ENCODE results near the gene PILRA. TPM values are rescaled to one million over a fixed set of nuclear protein-coding genes. Genes with fewer than 3 reads are reported as not detected.
"Not testable (repeated sequence)": the region's sequence is repeated elsewhere in the genome, so short reads cannot be mapped to it uniquely, and the experiment has no call there.

PILRA gene
- total and polyA plus RNA-seq, 2 experiments from 2014 or later, result 0.38 to 5.3 TPM

DNA sequence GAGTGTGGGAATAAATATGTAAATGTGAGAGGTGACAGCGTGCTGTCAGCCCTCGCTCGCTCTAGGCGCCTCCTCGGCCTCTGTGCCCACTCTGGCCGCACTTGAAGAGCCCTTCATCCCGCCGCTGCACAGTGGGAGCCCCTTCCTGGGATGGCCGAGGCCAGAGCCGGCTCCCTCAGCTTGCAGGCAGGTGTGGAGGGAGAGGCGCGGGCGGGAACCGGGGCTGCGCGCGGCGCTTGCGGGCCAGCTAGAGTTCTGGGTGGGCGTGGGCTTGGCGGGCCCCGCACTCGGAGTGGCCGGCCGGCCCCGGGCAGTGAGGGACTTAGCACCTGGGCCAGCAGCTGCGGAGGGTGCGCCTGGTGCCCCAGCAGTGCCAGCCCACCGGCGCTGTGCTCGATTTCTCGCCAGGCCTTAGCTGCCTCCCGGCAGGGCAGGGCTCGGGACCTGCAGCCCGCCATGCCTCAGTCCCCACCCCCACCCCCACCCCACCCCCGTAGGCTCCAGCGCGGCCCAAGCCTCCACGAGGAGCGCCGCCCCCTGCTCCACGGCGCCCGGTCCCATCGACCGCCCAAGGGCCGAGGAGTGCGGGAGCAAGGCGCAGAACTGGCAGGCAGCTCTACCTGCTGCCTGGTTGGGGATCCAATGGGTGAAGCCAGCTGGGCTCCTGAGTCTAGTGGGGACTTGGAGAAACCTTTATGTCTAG lies 8.4 kb downstream of the PILRA start:
- H3K79me2 ChIP-seq (replicated peaks; ENCODE audit: insufficient read depth); H3F3A ChIP-seq (replicated peaks; ENCODE audit: low read depth); H3K4me1 ChIP-seq (ENCODE audit: insufficient read depth); H3K36me3 ChIP-seq (ENCODE audit: insufficient read depth); H3K9me2 ChIP-seq (ENCODE audit: insufficient read depth); H3K27me3 Mint-ChIP-seq (ENCODE audit: insufficient read depth, low read depth, poor library complexity); H4K20me1 ChIP-seq (replicated peaks; ENCODE audit: insufficient read depth); H3K27ac Mint-ChIP-seq; H3K9me3 Mint-ChIP-seq; H3K4me3 Mint-ChIP-seq; H3K4me1 Mint-ChIP-seq; H3K27ac ChIP-seq (ENCODE audit: low read depth); H3K36me3 Mint-ChIP-seq (ENCODE audit: low read depth): not testable (repeated sequence)
- H3K27me3 ChIP-seq (ENCODE audit: insufficient read depth), result peaks cover 12% of the 10 kb centered on the region; the same call in 1 of the 2 replicates
- DNase-seq (ENCODE audit: low spot score) (peak; percentile 58), ATAC-seq (peak; percentile 78)
- 0 out of 2 replicates have a peak, but pooled peaks have one; percentile 27 for TF ChIP-seq POLR2AphosphoS5 (IDR thresholded peaks at IDR 0.05; ENCODE audit: low read depth)
- peak overlapping the region; percentile 77 for H3K4me2 ChIP-seq
- H2AFZ ChIP-seq, result peak overlapping the region; percentile 28; the same call in 1 of the 2 replicates
- H3K4me3 ChIP-seq, result peak overlapping the region; percentile 60

DNA sequence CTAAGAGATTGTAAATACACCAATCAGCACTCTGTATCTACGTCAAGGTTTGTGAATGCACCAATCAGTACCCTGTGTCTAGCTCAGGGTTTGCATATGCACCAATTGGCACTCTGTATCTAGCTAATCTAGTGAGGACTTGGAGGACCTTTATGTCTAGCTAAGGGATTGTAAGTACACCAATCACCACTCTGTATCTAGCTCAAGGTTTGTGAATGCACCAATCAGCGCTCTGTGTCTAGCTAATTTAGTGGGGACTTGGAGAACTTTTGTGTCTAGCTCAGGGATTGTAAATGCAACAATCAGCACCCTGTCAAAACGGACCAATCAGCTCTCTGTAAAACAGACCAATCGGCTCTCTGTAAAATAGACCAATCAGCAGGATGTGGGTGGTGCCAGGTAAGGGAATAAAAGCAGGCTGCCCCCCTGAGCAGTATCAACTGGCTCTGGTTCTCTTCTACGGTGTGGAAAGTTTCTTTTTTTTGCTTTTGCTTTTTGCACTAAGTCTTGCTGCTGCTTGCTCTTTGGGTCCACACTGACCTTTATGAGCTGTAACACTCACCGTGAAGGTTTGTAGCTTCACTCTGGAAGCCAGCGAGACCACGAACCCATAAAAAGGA lies 9.1 kb downstream of the PILRA start:
- H3K4me2 ChIP-seq, result not testable (repeated sequence)

DNA sequence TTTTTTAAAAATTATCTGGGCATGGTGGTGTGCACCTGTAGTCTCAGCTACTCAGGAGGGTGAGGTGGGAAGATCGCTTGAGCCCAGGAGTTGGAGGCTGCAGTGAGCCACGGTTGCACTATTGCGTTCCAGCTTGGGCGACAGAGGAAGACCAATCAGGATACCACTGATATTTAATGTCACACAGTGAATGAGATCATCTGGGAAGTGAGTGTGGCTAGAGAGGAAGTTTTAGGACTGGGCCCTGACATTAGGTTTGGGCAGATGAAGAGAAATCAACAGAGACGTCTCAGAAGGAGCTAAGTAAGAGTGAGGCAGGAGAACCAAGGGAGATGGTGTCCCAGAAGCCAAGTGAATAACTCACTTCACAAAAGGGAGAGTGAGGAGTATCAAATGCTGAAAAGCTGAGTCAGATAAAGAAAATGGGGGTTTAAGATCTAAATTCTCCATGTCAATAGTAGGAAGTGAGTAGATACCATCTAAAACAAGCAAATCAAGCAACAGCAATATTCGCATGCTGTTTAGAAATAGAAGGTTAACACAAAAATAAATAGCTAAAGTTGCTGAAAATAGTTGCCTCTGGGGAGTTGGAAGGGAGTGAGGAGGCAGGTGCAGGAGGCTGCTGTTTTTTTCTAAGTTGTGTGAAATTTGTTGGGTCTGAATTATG lies 11.5 kb downstream of the PILRA start:
- H3K27ac Mint-ChIP-seq, result no peak overlapping the region
- Histone ChIP-seq H3F3A (replicated peaks; ENCODE audit: low read depth) (no peaks in the 10 kb centered on the region), H3K27ac (ENCODE audit: low read depth) (no peak overlapping the region), H3K27me3 (ENCODE audit: insufficient read depth) (peaks cover 12% of the 10 kb centered on the region; the same call in 1 of the 2 replicates), H3K4me3 (no peak overlapping the region), H3K36me3 (ENCODE audit: insufficient read depth) (no peaks in the 10 kb centered on the region), H3K79me2 (replicated peaks; ENCODE audit: insufficient read depth) (no peaks in the 10 kb centered on the region), H3K4me1 (ENCODE audit: insufficient read depth) (no peaks in the 10 kb centered on the region), H3K9me2 (ENCODE audit: insufficient read depth) (0 out of 2 replicates have a peak, but pooled peaks cover 4% of the 10 kb centered on the region), H4K20me1 (replicated peaks; ENCODE audit: insufficient read depth) (no peaks in the 10 kb centered on the region), H2AFZ (peak overlapping the region; percentile 47; the same call in 1 of the 2 replicates), H3K4me2 (no peak overlapping the region)
- no peaks in the 10 kb centered on the region; the same call in 2 of the 3 replicates for H3K9me3 Mint-ChIP-seq
- ATAC-seq (no peak), DNase-seq (ENCODE audit: low spot score) (no peak)
- peaks cover 2% of the 10 kb centered on the region; the same call in 2 of the 3 replicates for H3K4me1 Mint-ChIP-seq
- H3K27me3 Mint-ChIP-seq (ENCODE audit: insufficient read depth, low read depth, poor library complexity), result peaks cover 12% of the 10 kb centered on the region
- no peak overlapping the region for H3K4me3 Mint-ChIP-seq
- no peaks in the 10 kb centered on the region; the same call in 2 of the 3 replicates for H3K36me3 Mint-ChIP-seq (ENCODE audit: low read depth)
- TF ChIP-seq JUNB (IDR thresholded peaks at IDR 0.05; ENCODE audit: unreplicated experiment) (no peak), ZNF114 (CRISPR knock-in tag; IDR thresholded peaks at IDR 0.05) (no peak), POLR2AphosphoS5 (IDR thresholded peaks at IDR 0.05; ENCODE audit: low read depth) (no peak), EZH2 (IDR thresholded peaks at IDR 0.05; ENCODE audit: low read depth, unreplicated experiment) (no peak), EZH2phosphoT487 (IDR thresholded peaks at IDR 0.05; ENCODE audit: unreplicated experiment) (no peak), ZNF331 (CRISPR knock-in tag; IDR thresholded peaks at IDR 0.05; ENCODE audit: low read depth) (no peak), NANOG (IDR thresholded peaks at IDR 0.05; ENCODE audit: borderline replicate concordance) (no peak)
- TF ChIP-seq, protein P1, sequence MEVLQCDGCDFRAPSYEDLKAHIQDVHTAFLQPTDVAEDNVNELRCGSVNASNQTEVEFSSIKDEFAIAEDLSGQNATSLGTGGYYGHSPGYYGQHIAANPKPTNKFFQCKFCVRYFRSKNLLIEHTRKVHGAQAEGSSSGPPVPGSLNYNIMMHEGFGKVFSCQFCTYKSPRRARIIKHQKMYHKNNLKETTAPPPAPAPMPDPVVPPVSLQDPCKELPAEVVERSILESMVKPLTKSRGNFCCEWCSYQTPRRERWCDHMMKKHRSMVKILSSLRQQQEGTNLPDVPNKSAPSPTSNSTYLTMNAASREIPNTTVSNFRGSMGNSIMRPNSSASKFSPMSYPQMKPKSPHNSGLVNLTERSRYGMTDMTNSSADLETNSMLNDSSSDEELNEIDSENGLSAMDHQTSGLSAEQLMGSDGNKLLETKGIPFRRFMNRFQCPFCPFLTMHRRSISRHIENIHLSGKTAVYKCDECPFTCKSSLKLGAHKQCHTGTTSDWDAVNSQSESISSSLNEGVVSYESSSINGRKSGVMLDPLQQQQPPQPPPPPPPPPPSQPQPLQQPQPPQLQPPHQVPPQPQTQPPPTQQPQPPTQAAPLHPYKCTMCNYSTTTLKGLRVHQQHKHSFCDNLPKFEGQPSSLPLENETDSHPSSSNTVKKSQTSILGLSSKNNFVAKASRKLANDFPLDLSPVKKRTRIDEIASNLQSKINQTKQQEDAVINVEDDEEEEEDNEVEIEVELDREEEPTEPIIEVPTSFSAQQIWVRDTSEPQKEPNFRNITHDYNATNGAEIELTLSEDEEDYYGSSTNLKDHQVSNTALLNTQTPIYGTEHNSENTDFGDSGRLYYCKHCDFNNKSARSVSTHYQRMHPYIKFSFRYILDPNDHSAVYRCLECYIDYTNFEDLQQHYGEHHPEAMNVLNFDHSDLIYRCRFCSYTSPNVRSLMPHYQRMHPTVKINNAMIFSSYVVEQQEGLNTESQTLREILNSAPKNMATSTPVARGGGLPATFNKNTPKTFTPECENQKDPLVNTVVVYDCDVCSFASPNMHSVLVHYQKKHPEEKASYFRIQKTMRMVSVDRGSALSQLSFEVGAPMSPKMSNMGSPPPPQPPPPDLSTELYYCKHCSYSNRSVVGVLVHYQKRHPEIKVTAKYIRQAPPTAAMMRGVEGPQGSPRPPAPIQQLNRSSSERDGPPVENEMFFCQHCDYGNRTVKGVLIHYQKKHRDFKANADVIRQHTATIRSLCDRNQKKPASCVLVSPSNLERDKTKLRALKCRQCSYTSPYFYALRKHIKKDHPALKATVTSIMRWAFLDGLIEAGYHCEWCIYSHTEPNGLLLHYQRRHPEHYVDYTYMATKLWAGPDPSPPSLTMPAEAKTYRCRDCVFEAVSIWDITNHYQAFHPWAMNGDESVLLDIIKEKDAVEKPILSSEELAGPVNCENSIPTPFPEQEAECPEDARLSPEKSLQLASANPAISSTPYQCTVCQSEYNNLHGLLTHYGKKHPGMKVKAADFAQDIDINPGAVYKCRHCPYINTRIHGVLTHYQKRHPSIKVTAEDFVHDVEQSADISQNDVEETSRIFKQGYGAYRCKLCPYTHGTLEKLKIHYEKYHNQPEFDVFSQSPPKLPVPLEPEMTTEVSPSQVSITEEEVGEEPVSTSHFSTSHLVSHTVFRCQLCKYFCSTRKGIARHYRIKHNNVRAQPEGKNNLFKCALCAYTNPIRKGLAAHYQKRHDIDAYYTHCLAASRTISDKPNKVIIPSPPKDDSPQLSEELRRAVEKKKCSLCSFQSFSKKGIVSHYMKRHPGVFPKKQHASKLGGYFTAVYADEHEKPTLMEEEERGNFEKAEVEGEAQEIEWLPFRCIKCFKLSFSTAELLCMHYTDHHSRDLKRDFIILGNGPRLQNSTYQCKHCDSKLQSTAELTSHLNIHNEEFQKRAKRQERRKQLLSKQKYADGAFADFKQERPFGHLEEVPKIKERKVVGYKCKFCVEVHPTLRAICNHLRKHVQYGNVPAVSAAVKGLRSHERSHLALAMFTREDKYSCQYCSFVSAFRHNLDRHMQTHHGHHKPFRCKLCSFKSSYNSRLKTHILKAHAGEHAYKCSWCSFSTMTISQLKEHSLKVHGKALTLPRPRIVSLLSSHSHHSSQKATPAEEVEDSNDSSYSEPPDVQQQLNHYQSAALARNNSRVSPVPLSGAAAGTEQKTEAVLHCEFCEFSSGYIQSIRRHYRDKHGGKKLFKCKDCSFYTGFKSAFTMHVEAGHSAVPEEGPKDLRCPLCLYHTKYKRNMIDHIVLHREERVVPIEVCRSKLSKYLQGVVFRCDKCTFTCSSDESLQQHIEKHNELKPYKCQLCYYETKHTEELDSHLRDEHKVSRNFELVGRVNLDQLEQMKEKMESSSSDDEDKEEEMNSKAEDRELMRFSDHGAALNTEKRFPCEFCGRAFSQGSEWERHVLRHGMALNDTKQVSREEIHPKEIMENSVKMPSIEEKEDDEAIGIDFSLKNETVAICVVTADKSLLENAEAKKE (CRISPR knock-in tag; IDR thresholded peaks at IDR 0.05), result no peak

More for the DNA sequence above, 9.1 kb downstream of the PILRA start:
- Histone ChIP-seq H3K4me3 (peak overlapping the region; percentile 60; the same call in 1 of the 2 replicates), H3K27me3 (ENCODE audit: insufficient read depth) (peaks cover 12% of the 10 kb centered on the region; the same call in 1 of the 2 replicates)
- not testable (repeated sequence) for H3K27ac ChIP-seq (ENCODE audit: low read depth); H3K9me2 ChIP-seq (ENCODE audit: insufficient read depth); H3K79me2 ChIP-seq (replicated peaks; ENCODE audit: insufficient read depth); H3K27ac Mint-ChIP-seq; H3K36me3 Mint-ChIP-seq (ENCODE audit: low read depth); H3K4me1 ChIP-seq (ENCODE audit: insufficient read depth); H3K36me3 ChIP-seq (ENCODE audit: insufficient read depth); H4K20me1 ChIP-seq (replicated peaks; ENCODE audit: insufficient read depth); H3F3A ChIP-seq (replicated peaks; ENCODE audit: low read depth); H3K4me3 Mint-ChIP-seq; H3K4me1 Mint-ChIP-seq; H3K9me3 Mint-ChIP-seq; H3K27me3 Mint-ChIP-seq (ENCODE audit: insufficient read depth, low read depth, poor library complexity); H2AFZ ChIP-seq
- peak; percentile 72 for DNase-seq (ENCODE audit: low spot score)
- peak; percentile 9; the same call in 2 of the 3 replicates for ATAC-seq
